ENCODE data around the gene EPHA5.

DNA sequence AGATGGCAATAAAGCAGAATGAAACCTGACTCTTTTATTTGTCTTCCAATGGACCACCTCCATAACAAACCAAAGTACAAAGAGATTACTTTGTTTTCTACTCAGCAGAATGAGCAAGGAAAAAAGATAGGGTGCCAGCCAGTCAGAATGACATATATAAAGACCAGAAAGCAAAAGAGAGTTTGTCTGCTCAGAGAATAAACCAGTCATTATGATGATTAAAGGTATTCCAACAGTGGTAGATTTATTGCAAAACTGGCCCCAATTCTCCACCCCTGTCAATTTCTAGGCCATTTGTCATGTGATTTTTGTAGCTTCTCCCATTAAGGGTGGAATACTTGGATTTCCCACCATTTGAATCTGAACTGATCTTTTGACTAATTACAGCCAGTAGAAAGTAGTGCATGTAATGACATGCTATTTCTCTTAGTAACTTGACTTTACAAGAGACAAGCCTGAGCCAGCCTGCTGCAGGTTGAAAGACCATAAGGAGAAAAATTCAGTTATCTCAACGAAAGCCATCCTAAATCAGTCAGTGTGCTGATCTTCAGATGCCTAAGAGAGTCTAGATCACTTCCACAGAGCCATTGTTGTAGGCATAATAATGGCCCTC is 203.1 kb downstream of the EPHA5 start:
- TF ChIP-seq, protein P1, sequence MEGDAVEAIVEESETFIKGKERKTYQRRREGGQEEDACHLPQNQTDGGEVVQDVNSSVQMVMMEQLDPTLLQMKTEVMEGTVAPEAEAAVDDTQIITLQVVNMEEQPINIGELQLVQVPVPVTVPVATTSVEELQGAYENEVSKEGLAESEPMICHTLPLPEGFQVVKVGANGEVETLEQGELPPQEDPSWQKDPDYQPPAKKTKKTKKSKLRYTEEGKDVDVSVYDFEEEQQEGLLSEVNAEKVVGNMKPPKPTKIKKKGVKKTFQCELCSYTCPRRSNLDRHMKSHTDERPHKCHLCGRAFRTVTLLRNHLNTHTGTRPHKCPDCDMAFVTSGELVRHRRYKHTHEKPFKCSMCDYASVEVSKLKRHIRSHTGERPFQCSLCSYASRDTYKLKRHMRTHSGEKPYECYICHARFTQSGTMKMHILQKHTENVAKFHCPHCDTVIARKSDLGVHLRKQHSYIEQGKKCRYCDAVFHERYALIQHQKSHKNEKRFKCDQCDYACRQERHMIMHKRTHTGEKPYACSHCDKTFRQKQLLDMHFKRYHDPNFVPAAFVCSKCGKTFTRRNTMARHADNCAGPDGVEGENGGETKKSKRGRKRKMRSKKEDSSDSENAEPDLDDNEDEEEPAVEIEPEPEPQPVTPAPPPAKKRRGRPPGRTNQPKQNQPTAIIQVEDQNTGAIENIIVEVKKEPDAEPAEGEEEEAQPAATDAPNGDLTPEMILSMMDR (IDR thresholded peaks at IDR 0.05): no peak
- TF ChIP-seq POLR2AphosphoS5 (IDR thresholded peaks at IDR 0.05): no peak
- TF ChIP-seq POLR2A (IDR thresholded peaks at IDR 0.05): no peak

Measured in sigmoid colon (tissue), 4 donors.